ENCODE results near the gene MCC.

MCC gene

GRCh38 chr5:113240951-113241726 is 247.1 kb downstream of the MCC start:
- Histone ChIP-seq H2AK5ac (ENCODE audit: low read length) (no peak overlapping the region), H3K79me2 (ENCODE audit: control insufficient read depth, insufficient read depth, low read length, poor library complexity) (no peaks in the 10 kb centered on the region), H4K8ac (ENCODE audit: low read depth, low read length) (no peak overlapping the region), H4K91ac (ENCODE audit: low read depth, low read length) (no peak overlapping the region), H3K14ac (ENCODE audit: low read length) (no peak overlapping the region), H3K18ac (ENCODE audit: low read length) (no peak overlapping the region), H3K4me1 (ENCODE audit: control insufficient read depth in 1 of 2, insufficient read depth in 2 of 2, low read length in 2 of 2) (no peaks in the 10 kb centered on the region), H2BK5ac (ENCODE audit: low read depth, low read length, poor library complexity) (no peak overlapping the region), H3K9me3 (ENCODE audit: insufficient read depth, low read depth, low read length) (peaks cover 3% of the 10 kb centered on the region), H3K4ac (ENCODE audit: low read depth, low read length) (no peak overlapping the region), H3K9ac (ENCODE audit: low read length) (no peak overlapping the region), H2AFZ (ENCODE audit: insufficient read depth, low read length, poor library complexity) (no peak overlapping the region), H4K12ac (ENCODE audit: low read depth, low read length) (no peak overlapping the region), H3K27ac (ENCODE audit: low read depth, low read length) (no peak overlapping the region), H2BK12ac (ENCODE audit: low read length) (no peak overlapping the region), H3K27me3 (ENCODE audit: insufficient read depth, low read length) (no peaks in the 10 kb centered on the region), H3K23ac (ENCODE audit: low read length) (no peak overlapping the region), H3K4me2 (ENCODE audit: low read length) (no peak overlapping the region), H3K79me1 (ENCODE audit: low read length) (no peaks in the 10 kb centered on the region), H3K36me3 (ENCODE audit: control insufficient read depth in 1 of 2, insufficient read depth in 2 of 2, low read length in 2 of 2) (no peaks in the 10 kb centered on the region), H3K4me3 (ENCODE audit: low read depth, low read length) (peak overlapping the region; percentile 14), H2BK120ac (ENCODE audit: insufficient read depth, low read length, poor library complexity) (no peak overlapping the region)
- no peak for DNase-seq
- WGBS (ENCODE audit: extremely low coverage, insufficient coverage, insufficient read length) = no CpG with 5 or more reads among the region's 3 CpGs

- Histone ChIP-seq H3K27me3 (ENCODE audit: insufficient read depth, low read length) (no peaks in the 10 kb centered on the region), H3K9me3 (ENCODE audit: insufficient read depth, low read depth, low read length) (peaks cover 3% of the 10 kb centered on the region), H3K79me2 (ENCODE audit: control insufficient read depth, insufficient read depth, low read length, poor library complexity) (no peaks in the 10 kb centered on the region), H2BK12ac (ENCODE audit: low read length) (no peak overlapping the region), H2BK5ac (ENCODE audit: low read depth, low read length, poor library complexity) (no peak overlapping the region), H3K4me1 (ENCODE audit: control insufficient read depth in 1 of 2, insufficient read depth in 2 of 2, low read length in 2 of 2) (peaks cover 2 to 3% of the 10 kb centered on the region in 2 experiments), H2AFZ (ENCODE audit: insufficient read depth, low read length, poor library complexity) (no peak overlapping the region), H4K12ac (ENCODE audit: low read depth, low read length) (no peak overlapping the region), H2BK120ac (ENCODE audit: insufficient read depth, low read length, poor library complexity) (no peak overlapping the region), H3K23ac (ENCODE audit: low read length) (no peak overlapping the region), H2AK5ac (ENCODE audit: low read length) (no peak overlapping the region), H3K9ac (ENCODE audit: low read length) (no peak overlapping the region), H3K79me1 (ENCODE audit: low read length) (no peaks in the 10 kb centered on the region), H3K4me2 (ENCODE audit: low read length) (no peak overlapping the region), H3K27ac (ENCODE audit: low read depth, low read length) (no peak overlapping the region), H3K18ac (ENCODE audit: low read length) (no peak overlapping the region), H3K4me3 (ENCODE audit: low read depth, low read length) (no peak overlapping the region), H4K91ac (ENCODE audit: low read depth, low read length) (no peak overlapping the region), H3K14ac (ENCODE audit: low read length) (no peak overlapping the region), H3K4ac (ENCODE audit: low read depth, low read length) (no peak overlapping the region), H4K8ac (ENCODE audit: low read depth, low read length) (no peak overlapping the region), H3K36me3 (ENCODE audit: control insufficient read depth in 1 of 2, insufficient read depth in 2 of 2, low read length in 2 of 2) (no peaks in the 10 kb centered on the region)
- no CpG with 5 or more reads among the region's 4 CpGs for whole genome bisulfite sequencing (ENCODE audit: extremely low coverage, insufficient coverage, insufficient read length)
- DNase-seq = no peak
Measured at GRCh38 chr5:113240032-113240431, 248.2 kb downstream of the MCC start.

GRCh38 chr5:113237893-113238292 is 250.4 kb downstream of the MCC start:
- Histone ChIP-seq H3K23ac (ENCODE audit: low read length) (no peak overlapping the region), H3K79me2 (ENCODE audit: control insufficient read depth, insufficient read depth, low read length, poor library complexity) (no peaks in the 10 kb centered on the region), H4K8ac (ENCODE audit: low read depth, low read length) (no peak overlapping the region), H3K27ac (ENCODE audit: low read depth, low read length) (no peak overlapping the region), H2AK5ac (ENCODE audit: low read length) (no peak overlapping the region), H3K4me3 (ENCODE audit: low read depth, low read length) (no peak overlapping the region), H3K14ac (ENCODE audit: low read length) (no peak overlapping the region), H3K4me2 (ENCODE audit: low read length) (no peak overlapping the region), H3K4ac (ENCODE audit: low read depth, low read length) (no peak overlapping the region), H2AFZ (ENCODE audit: insufficient read depth, low read length, poor library complexity) (no peak overlapping the region), H3K4me1 (ENCODE audit: control insufficient read depth in 1 of 2, insufficient read depth in 2 of 2, low read length in 2 of 2) (peaks cover 2 to 3% of the 10 kb centered on the region in 2 experiments), H3K9ac (ENCODE audit: low read length) (no peak overlapping the region), H3K27me3 (ENCODE audit: insufficient read depth, low read length) (no peaks in the 10 kb centered on the region), H2BK120ac (ENCODE audit: insufficient read depth, low read length, poor library complexity) (no peak overlapping the region), H4K12ac (ENCODE audit: low read depth, low read length) (no peak overlapping the region), H3K18ac (ENCODE audit: low read length) (no peak overlapping the region), H2BK12ac (ENCODE audit: low read length) (no peak overlapping the region), H4K91ac (ENCODE audit: low read depth, low read length) (no peak overlapping the region), H3K36me3 (ENCODE audit: control insufficient read depth in 1 of 2, insufficient read depth in 2 of 2, low read length in 2 of 2) (no peaks in the 10 kb centered on the region), H2BK5ac (ENCODE audit: low read depth, low read length, poor library complexity) (no peak overlapping the region), H3K9me3 (ENCODE audit: insufficient read depth, low read depth, low read length) (peaks cover 3% of the 10 kb centered on the region), H3K79me1 (ENCODE audit: low read length) (no peaks in the 10 kb centered on the region)
- DNase-seq = no peak

- Histone ChIP-seq H2BK5ac (ENCODE audit: low read depth, low read length, poor library complexity) (no peak overlapping the region), H3K27me3 (ENCODE audit: insufficient read depth, low read length) (no peaks in the 10 kb centered on the region), H3K9me3 (ENCODE audit: insufficient read depth, low read depth, low read length) (no peaks in the 10 kb centered on the region), H3K4me2 (ENCODE audit: low read length) (no peak overlapping the region), H4K91ac (ENCODE audit: low read depth, low read length) (peak overlapping the region; percentile 19), H4K12ac (ENCODE audit: low read depth, low read length) (no peak overlapping the region), H3K14ac (ENCODE audit: low read length) (no peak overlapping the region), H3K4ac (ENCODE audit: low read depth, low read length) (no peak overlapping the region), H3K79me2 (ENCODE audit: control insufficient read depth, insufficient read depth, low read length, poor library complexity) (no peaks in the 10 kb centered on the region), H4K8ac (ENCODE audit: low read depth, low read length) (no peak overlapping the region), H3K27ac (ENCODE audit: low read depth, low read length) (no peak overlapping the region), H3K4me3 (ENCODE audit: low read depth, low read length) (no peak overlapping the region), H3K23ac (ENCODE audit: low read length) (no peak overlapping the region), H3K79me1 (ENCODE audit: low read length) (no peaks in the 10 kb centered on the region), H3K36me3 (ENCODE audit: control insufficient read depth in 1 of 2, insufficient read depth in 2 of 2, low read length in 2 of 2) (no peaks in the 10 kb centered on the region), H2BK12ac (ENCODE audit: low read length) (no peak overlapping the region), H3K4me1 (ENCODE audit: control insufficient read depth in 1 of 2, insufficient read depth in 2 of 2, low read length in 2 of 2) (peaks cover 2 to 3% of the 10 kb centered on the region in 2 experiments), H2AFZ (ENCODE audit: insufficient read depth, low read length, poor library complexity) (no peak overlapping the region), H3K18ac (ENCODE audit: low read length) (no peak overlapping the region), H3K9ac (ENCODE audit: low read length) (no peak overlapping the region), H2AK5ac (ENCODE audit: low read length) (no peak overlapping the region), H2BK120ac (ENCODE audit: insufficient read depth, low read length, poor library complexity) (peak overlapping the region; percentile 30)
- no CpG with 5 or more reads among the region's 10 CpGs for WGBS (ENCODE audit: extremely low coverage, insufficient coverage, insufficient read length)
- no peak for DNase-seq
Measured at GRCh38 chr5:113236536-113237288, 251.5 kb downstream of the MCC start.
